GM23248 (cell line): ENCODE data around the gene TMC1.

Source experiments
- EZH2 ChIP-seq: fragments of 200-600 bp; sonication (generic); IDR thresholded peaks from 2 replicates; pipeline ENCODE4 v1.6.1; 2018; ENCODE audit warnings: antibody characterized with exemption, mild to moderate bottlenecking; ENCODE audit not compliant: insufficient read depth, poor library complexity, severe bottlenecking
- EZH2phosphoT487 ChIP-seq: fragments of 200-600 bp; sonication (generic); IDR thresholded peaks from 2 replicates; pipeline ENCODE4 v1.6.1; 2018; ENCODE audit warnings: antibody characterized with exemption, moderate library complexity, mild to moderate bottlenecking, low read depth; ENCODE audit not compliant: insufficient read depth

DNA sequence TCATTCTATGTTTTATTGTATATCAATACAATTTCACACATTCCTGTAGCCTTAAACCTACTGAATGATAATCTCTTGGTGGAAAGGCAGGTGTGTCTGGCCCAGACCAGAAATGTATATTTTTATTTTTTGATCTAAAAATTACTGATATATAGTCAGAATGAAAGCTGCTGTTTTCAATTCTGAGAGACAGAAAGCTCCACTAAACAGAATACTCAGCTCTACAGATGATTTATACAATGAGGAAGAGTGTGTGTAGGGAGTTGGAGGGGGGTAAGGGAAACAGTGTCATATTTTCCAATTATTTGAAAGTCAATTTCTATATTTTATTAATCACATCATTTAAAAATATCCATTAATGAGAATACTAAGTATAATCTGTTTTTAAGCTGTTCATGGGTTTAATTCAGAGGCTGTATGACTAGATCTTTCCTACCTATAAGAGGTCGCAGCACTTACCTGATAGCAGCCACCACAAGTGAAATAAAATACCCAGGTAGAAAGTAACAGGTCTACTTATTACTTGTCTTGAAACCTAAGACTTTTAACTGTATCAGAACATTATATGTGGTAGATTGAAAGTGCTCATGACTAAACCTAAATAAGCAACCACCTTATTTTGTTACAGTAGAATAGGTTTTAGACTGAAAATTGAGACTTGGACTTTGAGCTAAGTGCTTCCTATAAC, 183.4 kb downstream of the TMC1 start:
- TF ChIP-seq EZH2phosphoT487 = no peak
- TF ChIP-seq EZH2 = no peak
